Measurements from ENCODE around the gene ENOX1.
"Not testable (repeated sequence)": the region's sequence is repeated elsewhere in the genome, so short reads cannot be mapped to it uniquely, and the experiment has no call there.

ENOX1 gene

GRCh38 chr13:43375797-43376465 lies 410.8 kb downstream of the ENOX1 start:
- DNase-seq = no peak

DNA sequence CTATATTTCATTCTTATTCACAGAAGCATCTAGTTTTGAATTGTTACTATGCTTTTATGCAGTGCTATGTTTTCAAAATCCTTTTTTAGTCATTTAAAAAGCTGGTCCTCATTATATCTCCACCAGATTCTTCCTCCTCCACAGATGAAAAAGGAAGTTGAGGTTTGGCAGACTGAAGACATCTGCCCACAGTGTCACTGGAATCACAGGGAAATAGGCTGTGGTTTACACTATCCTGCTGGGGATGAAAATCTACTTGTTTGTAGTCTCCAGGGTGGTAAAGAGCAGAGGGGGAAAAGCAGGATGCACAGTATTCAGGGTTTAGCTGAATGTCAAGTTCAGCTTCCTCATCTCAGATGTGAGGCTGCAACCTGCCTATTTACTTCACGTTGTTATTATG lies 412.2 kb downstream of the ENOX1 start:
- no peak for DNase-seq

- no peak for DNase-seq
Measured at GRCh38 chr13:43373400-43373799, 413.4 kb downstream of the ENOX1 start.

GRCh38 chr13:43370842-43371241 lies 415.9 kb downstream of the ENOX1 start:
- DNase-seq = no peak

- no peak for DNase-seq
Measured at GRCh38 chr13:43369319-43369718, 417.5 kb downstream of the ENOX1 start.

DNA sequence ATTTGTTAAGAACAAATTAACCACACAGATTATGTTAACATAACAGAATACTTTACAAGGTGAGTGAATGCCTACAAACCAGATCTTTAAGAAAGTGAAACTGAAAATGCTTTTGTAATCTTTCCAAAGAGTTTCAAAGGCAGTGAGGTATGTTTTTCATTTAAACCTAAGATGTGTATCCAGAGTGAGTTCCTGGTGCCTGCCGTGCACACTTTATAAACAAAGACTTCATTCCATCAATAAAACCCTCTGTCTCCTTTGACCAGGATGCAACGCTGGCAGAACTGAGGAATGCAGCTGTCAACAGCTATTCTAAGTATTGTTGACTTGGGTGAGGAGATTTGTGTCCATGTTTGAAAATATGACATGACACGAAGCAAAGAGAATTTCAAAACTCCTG lies 418.8 kb downstream of the ENOX1 start:
- no peak for DNase-seq

- DNase-seq = no peak
Measured at GRCh38 chr13:43365039-43365344, 421.8 kb downstream of the ENOX1 start.

DNA sequence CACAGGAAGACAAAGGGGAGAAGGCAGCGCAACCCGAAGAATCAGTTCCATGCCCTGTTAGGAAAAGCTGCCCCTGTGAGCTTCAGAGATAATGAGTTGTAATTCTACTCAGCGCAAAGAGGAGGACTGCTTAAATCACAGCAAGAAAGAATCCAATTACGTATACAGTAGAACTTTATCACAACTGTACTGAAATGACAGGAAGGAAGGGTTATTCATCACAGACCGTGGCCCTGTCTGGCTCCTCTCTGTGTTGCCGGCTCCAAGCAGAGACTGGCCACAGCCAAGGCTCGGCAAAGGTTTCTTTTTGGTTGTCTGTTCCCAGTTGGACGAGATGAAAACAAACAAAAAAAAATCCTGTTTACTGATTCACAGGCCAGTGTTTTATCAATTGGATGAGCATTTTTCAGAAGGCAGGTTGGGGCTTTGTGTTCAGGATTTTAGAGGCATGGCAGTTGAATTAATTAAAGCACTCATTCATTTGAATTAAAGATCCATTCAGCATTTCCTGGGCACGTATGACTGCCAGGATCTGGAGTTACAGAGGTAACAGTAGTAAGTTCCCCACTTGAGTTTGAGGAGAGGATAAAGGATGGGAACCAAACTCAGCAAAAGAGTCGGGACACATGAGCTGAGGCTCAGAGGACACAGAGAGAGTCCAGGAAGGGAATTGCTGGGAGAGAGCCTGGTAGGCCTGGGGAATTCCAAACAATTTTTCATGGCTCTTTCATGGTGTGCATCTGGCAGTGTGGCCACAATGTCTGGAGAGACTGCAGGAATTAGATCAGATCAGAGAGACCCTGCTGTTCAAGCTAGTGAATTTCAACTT lies 422.3 kb downstream of the ENOX1 start:
- peak in 6 of 14 donors; percentile 29 to 56 (median 44) for DNase-seq

DNA sequence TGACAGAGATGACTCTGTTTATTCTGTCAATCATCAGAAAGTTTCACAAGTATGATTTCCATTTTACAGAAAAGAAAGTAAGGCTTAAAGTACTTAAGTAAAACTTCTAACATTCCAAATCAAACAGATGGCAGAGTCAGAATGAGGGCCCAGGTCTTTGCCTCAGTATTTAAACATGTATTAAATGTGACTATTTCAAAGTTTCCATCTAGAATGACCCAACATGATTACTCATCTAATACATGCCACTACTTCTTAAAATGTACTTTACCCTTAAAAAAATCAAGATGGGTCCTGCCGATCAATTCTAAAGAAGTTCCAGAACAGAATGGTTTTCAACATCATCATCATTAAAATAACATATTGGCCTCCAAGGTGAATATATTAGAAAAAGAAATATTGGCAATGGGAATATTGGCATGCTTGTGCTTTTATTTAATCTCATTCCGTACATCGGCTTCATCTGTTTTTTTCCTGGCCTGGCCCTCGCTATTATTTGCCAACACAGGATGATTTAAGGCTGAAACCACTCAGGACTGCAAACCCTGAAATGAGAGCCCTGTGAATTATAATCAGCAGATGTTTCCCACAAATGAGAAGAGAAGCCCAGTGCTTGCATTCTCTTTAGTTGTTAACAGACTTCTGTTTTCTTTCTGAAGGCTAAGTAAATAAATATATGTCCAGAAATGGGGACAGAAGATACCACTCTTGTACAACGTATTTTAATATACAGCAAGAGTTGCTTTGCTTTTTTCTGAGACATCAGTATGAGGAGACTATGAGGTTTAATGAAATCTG lies 423.4 kb downstream of the ENOX1 start:
- DNase-seq = no peak

DNA sequence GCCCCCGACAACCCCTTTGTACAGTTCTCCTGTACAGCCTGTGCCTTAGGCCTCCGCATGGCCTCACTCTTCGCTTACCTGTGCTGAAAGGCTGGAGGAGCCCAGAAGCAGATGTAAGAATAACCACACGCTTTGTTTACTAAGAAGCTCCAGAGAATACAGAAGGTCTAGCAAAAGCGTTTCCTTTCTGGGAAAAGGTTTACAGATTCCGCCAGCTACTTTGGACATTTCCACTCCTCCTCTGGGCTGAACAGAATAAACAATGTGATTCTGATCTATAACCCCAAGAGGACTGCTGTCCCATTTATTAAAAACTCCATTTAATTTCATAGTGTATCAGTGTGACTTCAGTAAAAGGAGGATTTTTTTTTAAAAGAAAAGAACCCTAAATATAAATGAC lies 424.2 kb downstream of the ENOX1 start:
- no peak for DNase-seq

- no peak for DNase-seq
Measured at GRCh38 chr13:43360892-43361610, 425.7 kb downstream of the ENOX1 start.

DNA sequence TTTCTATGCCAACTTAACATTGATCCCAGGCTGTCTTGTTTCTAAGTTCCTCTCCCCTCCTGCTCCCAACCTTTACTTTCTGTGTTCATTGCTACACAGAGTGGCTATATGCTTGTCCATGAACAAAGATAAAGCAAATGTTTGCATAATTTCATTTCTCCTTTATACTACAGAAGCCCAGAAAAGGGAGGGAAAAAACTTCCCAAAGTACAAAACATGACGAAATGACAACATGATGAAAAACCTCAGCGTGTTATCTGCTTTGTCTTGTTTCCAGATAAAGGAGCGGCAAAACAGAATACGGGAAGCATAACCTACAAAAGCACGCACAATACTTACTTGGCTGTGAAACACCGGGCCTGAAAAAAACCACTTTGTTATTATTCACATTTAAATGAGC lies 426.6 kb downstream of the ENOX1 start:
- no peak for DNase-seq

DNA sequence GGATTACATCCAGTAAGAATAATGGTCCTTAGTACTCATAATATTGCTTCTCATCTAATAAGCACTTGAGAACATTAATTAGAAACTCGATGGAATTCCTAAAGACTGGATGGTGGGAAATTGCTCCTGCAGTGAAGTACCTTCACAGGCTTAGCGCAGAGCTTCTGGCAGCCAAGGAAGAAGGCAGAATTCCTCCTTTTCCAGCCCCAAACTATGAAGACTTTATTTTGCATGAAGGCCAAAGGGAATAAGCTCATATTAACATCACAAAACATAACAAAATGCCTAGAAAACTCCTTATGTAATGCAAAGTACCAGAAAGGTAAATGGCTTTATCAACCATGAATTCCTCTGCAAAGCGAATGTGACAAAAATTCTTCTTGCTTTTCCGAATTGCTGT lies 427.2 kb downstream of the ENOX1 start:
- DNase-seq = no peak

- no peak for DNase-seq
Measured at GRCh38 chr13:43357564-43357963, 429.2 kb downstream of the ENOX1 start.

GRCh38 chr13:43356567-43356966 lies 430.2 kb downstream of the ENOX1 start:
- no peak for DNase-seq

DNA sequence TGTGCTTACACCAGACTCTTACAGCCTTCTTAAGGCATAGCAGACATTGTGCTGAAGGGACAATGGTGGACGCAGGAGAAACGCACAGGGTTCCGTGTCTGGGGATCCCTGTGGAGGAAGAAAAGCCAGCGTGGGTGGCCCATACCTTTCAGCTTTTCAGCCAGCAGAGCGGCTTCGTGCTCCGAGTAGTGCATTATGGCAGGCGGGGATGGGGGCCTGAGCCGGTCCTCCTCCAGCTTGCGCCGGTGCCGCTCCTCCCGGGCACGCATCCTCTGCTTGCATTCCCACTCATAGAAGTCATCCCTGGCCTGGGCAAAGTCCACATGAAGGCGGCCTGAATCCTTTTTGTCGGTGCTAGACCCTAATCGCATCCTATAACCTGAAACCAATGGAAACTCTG lies 431.0 kb downstream of the ENOX1 start:
- DNase-seq = no peak

GRCh38 chr13:43354153-43354945 lies 432.4 kb downstream of the ENOX1 start:
- DNase-seq = no peak

- DNase-seq = no peak
Measured at GRCh38 chr13:43353631-43354030, 433.1 kb downstream of the ENOX1 start.

- DNase-seq = not testable (repeated sequence)
Measured at GRCh38 chr13:43351612-43352011, 435.2 kb downstream of the ENOX1 start.

- no peak for DNase-seq
Measured at GRCh38 chr13:43348397-43348796, 438.4 kb downstream of the ENOX1 start.

GRCh38 chr13:43347877-43348276 lies 438.9 kb downstream of the ENOX1 start:
- DNase-seq = no peak

DNA sequence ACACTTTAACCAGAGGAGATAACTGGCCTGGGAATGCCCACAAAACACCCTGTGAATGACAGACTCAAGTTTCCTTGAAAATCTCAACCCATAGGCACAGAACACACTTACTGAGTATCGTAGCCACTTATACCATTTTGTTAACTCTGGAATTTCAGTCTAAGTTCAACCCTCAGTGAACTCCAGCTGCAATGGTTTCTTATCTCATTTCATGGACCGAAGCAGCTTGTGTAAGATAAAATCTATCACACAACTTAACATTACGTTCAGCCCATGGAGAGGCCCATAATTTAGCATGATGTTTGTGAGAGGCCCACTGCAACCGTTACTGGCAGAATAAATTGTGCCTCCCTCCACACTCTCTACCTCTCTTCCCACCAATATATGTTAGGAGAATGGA lies 440.3 kb downstream of the ENOX1 start:
- no peak for DNase-seq

All from C1 segment of cervical spinal cord (tissue), 14 donors.